Measurements from ENCODE around the gene THSD7B.

THSD7B gene

DNA sequence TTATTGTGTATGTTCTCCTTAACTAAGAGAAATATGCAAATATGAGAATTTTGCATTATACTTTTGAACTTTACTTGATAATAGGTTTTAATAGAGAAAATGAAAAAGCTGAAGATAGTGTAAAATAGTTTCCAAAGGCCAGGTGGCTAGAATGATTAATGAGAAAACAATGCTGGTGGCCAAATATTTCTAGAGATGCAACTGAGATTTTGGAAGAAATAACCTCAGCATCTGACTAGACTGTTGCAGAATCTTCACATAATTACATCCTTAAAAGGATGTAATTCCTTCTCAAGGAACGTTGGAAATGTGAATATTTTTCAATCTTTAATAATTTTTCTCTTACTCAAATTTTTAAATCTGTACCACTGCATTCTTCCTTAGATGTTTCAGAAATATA, 434.4 kb downstream of the THSD7B start:
- DNase-seq (ENCODE audit: low read depth): no peak

DNA sequence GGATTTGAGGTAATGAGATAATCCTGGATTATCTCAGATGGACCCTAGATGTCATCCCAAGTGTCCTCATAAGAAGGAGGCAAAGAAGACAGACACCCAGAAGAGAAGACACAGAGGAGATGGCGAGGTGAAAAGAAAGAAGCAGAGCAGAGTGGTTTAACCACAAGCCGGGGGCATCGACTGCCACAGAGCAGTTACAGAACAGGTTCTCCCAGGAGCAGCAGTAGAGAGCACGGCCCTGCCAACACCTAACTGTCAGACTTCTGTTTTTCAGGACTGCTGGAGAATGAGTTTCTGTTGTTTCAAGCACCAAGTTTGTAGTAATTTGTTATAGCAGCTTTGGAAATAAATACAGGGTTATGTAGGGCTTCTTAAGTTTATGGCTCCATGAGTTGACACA, 437.0 kb downstream of the THSD7B start:
- no peak for DNase-seq (ENCODE audit: low read depth)

DNA sequence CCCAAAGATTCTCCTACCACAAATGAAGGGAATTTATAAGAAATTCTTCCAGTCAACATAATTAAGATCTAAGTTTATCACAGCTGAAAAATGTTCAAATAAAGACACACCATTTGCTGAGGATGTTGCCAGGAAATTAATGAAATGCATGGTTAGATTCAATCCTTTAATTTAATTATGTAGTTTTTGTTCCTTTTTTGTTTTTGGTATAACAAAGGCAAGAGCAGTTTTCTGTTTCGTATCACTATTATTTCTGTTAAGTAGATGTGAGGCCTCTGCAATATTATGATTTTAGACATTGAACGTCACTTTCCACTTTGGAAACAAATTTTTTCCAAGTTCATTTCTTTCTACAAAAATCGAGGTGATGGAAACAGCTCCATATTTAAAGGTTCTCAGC, 440.0 kb downstream of the THSD7B start:
- DNase-seq (ENCODE audit: low read depth): no peak

DNA sequence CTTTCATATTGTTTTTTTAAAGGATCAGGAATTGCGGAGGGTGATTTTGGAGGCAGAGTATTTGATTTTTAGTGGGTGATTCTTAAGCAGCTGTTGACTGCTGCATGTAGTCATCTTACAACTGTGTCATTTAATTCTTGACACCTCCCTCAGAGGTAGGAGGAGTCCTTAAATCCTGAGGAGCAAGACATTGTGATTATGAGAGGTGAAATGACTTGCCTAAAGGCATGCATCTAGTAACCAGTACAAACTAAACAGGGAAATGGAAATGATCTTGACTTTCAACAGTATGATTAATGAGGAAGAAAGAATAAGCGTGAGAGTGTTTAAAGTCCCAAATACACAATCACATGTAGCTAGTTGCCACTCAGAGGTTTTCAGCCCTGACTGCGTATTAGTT, 440.7 kb downstream of the THSD7B start:
- DNase-seq (ENCODE audit: low read depth): no peak

DNA sequence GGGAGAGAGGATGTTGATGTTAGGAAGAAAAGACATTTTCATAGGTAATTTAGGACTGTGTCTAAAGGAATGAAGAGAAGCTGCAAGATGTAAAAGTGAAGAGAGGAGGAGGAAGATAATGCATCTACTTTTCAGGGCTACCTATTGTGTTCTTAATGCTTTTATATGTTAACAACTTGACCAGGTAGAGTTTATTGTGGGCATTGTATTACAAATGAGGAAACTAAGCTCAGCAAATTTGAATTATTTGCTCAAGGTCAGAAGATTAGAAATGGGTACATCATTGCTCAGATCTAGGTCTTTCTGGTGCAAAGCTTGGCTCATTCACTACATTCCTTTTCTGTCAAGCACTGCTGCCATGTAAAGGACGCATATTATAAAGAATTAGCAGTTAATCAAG, 441.7 kb downstream of the THSD7B start:
- no peak for DNase-seq (ENCODE audit: low read depth)

DNA sequence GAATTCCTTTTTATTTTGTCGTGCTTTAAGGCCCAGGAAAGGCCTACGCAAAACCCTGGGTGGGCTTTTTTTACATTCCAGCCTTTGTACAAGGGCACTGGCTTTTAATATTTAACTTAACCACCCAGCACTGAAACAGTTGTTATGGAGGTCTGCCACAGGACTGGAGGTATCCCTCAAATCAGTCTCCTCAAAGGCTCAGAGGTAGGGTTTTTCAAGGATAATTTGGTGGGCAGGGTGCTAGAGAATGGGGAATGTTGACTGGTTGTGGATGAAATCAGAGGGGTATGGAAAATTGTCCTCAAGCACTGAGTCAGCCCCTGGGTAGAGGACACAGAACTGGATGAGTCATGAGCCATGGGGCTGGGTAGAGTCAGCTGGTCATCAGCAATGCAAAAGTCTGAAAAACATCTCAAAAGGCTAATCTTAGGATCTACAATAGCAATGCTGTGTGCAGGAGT, 443.1 kb downstream of the THSD7B start:
- DNase-seq (ENCODE audit: low read depth): no peak

DNA sequence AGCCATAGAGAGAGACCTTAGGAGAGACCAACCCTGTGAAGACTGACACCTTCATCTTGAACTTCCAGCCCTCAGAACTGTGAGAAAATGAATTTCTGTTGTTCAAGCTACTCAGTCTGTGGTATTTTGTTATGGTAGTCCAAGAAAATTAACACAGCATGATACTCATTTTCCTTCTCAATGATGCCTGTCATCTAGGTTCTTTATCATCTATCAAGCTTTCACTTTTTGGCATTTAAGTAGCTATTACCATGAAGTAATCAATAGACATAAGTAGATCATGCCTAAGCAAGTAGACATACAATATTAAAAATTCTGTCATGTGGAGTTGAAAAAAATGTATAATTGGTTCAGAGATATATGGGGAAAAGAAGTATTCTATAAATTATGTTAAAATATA, 444.7 kb downstream of the THSD7B start:
- DNase-seq (ENCODE audit: low read depth): no peak

DNA sequence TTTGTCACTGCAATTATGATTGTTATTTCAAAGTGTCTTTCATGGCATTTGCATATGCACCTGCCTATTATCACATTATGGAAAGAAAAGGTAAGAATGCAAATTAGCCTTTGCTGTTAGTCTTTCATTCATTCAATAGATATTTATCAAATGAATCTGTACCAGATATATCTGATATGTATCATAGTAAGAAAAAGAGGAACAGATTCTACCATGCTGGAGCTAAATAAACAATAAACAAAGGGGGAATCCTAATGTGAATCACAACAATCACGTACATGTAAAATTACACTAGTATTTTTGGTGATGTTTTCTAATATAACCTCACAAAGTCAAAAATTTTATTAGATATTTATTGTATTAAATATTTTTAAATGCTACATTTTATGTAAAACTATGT, 446.4 kb downstream of the THSD7B start:
- DNase-seq (ENCODE audit: low read depth): no peak

DNA sequence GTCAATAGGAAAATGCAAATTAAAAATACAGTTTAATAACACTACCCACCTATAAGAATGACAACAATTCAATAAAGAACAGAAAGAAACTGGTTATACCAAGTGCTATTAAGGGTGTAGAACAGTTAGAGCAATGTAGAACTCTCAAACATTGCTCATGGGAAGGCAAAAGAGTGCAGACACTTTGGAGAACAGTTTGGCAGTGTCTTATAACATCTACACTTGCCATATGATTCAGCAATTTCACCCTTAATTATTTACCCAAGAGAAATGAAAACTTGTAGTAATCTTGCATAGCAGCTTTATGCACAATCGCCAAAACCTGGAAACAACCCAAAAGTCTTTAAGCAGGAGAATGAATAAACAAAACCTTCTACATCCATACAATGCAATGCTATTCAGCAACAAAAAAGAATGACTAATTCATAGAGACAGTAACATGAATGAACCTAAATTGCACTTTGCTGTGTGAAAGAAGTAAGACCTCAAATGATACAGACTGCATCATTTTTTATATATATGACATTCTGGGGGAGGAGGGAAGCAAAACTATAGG, 455.2 kb downstream of the THSD7B start:
- no peak for DNase-seq (ENCODE audit: low read depth)

DNA sequence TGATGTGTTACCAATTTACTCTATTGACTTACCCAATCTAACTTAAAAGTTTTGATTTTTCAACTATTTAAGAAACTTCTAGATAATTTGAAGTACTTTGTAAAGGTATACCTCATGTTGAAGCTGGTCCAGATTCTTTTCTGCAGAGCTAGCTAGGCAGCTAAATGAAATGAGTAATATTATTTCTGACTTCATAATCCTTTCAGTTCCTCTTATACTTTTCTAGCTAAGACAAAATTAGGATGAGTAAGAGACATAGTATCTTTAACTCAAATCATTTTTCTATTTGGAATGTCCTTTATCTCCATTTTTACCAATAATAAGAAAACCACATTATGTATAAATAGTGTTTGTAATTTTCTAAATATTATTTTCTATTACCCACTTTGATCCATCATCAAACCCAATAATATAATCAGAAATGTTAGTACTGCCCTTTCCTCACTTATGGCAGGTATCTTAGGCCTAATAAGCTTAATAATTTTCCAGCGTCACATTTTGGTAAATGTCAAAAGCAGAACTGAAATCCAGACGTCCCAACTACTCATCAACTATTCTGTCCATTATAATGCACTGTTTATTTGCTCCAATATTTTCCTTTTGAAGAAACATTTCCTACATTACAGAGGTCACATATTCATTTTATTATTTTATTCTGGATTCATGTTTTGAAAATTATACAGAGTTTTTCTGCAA, 456.6 kb downstream of the THSD7B start:
- DNase-seq (ENCODE audit: low read depth): no peak

DNA sequence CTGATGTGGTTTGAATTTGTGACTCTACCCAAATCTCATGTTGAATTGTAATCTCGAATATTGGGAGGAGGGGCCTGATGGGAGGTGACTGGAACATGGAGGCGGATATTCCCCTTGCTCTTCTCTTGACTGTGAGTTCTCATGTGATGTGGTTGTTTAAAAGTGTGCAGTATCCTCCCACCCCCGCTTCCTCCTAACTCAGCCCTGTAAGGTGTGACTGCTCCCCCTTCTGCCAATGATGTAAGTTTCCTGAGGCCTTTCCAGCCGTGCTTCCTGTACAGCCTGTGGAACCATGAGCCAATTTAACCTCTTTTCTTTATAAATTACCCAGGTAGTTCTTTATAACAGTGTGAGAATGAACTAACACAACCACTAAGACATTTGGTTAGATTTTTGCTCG, 458.4 kb downstream of the THSD7B start:
- DNase-seq (ENCODE audit: low read depth): no peak

DNA sequence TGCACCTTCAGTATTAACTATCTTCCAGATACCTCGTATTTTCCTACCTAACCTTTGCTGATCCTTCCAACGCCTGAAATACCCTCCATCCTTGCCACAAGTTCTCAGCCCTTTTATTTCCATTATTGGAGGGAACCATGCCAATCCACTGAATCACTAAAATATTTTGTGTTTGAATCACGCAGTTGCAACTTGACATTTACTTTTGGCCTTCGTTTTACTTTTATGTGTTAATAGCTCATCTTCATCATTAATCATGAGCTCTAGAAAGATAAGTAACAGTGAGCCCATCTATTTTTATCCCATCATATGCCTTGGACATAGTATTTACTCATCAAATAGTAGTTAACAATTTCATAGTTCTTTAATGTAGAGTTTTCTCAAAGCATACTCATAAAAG, 463.2 kb downstream of the THSD7B start:
- no peak for DNase-seq (ENCODE audit: low read depth)

DNA sequence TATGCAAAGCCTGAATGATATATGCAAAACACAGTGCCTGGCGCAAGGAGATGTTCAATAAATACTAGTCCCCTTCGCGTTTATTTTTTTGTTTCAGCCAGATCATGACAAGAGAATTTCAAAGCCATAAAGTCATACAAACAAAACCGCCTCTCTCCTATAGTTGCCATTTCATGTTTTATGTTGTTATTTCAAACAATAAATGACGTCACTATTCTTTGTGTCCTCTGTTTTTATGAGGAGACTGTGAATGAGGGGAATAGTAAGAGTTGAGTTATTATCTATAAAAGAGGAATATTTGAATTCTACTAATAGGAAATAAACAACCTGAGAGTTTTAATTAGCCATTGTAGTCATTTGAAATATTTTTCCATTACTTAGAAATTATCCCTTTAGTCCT, 464.5 kb downstream of the THSD7B start:
- no peak for DNase-seq (ENCODE audit: low read depth)

DNA sequence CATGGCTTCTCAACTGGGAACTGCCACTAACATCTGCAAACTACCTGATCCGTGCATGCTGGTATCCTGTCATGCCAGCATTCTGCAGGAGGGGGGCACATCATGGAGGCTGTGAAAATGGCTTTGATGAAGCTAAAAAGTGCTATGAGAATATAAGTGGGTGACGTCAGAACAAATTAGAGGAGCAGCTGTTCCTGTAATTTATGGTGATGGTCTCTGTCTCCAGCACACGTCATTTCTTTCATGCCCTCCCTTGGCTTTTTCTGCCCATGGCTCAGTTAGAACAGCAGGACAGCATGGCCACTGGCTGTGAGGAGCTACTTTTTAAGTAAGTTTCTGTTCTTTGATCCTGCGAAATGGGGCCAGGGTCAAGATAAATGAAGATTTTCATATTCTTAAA, 466.3 kb downstream of the THSD7B start:
- DNase-seq (ENCODE audit: low read depth): no peak

DNA sequence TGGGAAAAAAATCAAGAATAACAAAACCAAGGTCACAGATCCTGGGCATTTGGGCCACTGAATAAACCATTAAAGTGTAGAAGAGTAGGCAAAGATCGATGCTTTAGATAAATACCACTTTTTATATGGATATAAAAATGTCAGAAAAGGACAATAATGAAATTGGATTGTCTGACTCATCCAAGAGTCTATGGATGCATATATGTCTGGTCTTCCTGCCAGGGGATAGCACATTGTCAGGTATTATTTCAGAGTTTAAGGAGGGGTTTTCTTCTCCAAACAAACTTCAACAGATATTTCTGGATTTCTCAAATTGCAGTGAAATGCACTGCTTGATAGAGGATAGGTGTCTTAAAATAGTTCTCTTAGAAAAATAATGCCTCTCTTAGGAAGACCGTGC, 466.7 kb downstream of the THSD7B start:
- DNase-seq (ENCODE audit: low read depth): no peak

DNA sequence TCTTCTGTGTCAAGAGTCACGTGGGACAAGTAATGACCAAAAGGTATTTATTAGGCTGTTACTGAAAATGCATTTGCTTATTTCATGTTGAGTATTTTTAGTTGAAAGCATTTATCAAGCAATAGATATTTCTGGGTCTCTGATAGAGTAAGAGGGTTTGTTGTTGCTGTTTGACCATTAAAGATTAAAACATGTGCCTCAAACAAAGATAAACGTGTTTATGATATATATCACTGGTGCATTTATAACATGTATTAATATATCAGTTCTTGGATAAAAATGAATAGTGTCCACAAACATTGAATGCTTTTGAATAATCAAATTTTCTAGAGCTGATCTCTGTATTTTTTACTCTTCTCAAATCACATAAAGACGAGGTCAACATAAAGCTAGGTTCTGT, 467.7 kb downstream of the THSD7B start:
- no peak for DNase-seq (ENCODE audit: low read depth)

DNA sequence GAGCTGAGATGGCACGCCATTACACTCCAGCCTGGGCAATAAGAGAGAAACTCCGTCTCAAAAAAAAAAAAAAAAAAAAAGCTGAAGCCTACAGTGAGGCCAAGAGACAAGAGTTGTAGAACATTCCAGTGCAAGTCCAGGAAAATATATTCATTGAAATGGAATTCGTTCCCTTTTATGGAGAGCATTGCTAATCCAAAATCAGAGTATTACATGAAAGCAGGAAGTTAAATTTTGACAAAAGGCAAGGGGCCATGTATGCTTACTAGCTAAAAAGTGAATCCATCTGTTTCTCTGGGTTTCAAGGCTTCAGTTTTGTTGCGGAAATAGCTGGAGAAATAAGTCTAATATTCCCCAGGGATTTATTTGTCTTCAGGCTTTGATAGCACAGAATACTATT, 471.7 kb downstream of the THSD7B start:
- DNase-seq (ENCODE audit: low read depth): no peak

DNA sequence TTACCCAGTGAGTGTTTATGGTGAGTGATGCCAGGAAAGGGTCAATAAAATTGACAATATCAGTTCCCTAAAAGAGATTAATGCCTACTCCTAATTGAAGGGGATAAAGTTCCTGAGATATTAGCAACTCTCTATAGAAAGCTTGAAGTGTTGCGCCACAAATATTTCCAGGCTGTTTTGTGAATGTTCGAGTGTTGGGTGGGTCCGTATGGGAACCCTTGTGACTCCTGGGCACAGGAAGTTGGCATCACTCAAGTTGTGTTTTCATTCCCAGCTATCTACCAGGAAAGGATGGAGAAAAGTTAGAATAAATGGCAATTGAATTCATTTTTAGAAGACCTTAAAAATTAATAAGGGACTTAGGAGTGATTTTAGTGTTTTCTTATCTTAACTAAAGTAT, 472.7 kb downstream of the THSD7B start:
- DNase-seq (ENCODE audit: low read depth): no peak

DNA sequence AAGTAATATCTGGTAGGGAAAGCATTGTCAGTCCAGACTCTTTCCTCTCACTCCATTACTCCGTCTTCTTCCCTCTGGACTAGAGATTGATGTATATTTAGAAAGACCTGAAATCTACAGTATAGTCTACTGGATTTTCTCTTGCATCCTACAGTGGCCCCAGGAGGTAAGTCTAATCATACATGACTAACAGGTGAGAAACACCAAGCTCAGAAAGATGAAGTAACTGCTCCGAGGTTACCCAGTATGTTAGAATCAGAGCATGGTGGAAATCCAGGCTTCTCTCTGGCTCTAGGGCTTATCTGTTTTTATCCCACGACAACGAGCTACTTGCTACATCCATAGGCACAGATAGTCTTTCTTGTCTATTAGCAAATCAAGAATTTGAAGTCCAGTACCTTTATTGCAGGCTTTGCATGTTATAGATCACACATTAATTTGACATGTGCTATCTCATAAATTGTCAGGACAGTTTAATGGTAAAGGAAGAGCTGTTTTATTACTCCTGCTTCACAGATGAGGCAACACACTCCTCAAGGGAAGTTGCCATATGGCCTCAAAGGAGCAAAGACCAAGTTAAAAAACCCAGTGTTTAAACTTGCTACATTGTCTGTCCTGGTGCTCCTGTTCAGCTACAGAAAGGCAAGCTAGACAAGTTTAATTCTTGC, 484.3 kb downstream of the THSD7B start:
- no peak for DNase-seq (ENCODE audit: low read depth)

DNA sequence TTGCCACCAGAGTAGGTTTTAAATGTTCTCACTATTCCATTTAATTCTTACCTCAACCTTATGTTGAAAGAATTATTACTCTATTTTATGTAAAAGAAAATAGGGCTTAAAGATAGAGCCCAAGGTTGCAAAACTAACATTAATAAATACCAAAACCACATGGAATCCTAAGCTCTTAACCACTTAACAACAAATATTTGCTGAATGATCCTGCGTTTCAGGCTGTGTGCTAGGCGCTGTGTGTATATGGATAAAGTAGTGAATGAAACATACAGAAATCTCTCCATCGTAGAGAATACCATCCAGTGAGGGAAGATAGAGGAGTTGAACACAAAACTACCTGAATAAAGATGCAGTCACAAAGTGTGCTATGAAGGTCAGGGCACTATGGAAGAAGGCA, 485.1 kb downstream of the THSD7B start:
- DNase-seq (ENCODE audit: low read depth): no peak

DNA sequence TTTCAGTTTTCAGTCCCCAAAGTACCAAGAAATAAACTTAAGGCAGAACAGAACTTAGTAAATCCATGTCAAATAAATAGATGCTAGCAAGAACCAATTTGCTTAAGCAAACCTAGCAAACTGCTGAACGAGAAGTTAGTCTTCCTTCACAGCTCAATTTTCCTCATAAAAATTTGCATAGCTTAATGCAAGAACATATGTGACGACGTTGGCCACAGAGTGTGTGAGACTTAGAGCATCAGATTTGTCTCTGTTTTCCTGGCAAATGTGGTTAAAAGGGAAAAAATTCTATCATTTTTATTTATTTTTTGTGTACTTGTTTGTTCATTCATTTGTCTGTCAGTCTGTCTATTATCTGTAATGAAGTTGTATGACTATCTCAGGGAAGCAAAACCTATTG, 485.7 kb downstream of the THSD7B start:
- no peak for DNase-seq (ENCODE audit: low read depth)

DNA sequence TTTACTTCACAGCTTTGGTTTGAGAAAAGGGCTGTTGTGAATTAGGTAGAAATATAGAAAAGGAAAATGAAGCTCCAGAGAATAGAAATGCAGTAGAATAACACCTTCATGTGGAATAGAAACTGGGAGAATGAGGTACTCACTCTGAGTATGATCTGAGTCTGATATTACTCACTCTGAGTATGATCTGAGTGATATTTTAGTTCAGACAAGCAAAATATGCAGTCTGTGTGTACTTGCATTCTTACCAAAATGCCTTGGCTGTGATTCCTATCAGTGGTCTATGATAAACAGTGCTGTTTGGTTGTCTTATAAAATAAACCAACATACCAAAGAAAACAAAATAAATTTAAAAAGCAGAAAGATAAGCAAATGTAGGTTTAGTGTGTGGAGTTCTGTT, 487.6 kb downstream of the THSD7B start:
- DNase-seq (ENCODE audit: low read depth): no peak

DNA sequence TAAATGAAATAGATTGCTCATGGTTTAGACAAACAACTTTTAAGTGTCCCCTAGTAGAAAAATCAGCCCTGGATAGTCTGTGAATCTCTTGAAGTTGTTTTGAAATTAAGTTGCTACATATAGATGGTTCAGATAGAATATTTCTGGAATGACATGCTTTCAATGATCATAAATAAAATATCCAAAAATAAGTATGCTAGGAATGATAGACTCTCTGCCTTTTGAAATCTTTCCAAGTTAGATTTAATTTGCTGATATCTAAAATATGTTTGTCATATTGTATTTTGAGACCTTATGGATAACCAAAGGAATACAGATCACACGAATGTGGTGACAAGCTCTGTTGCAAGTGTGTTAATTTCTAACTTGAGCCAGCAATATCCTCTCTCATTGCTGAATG, 488.7 kb downstream of the THSD7B start:
- no peak for DNase-seq (ENCODE audit: low read depth)

DNA sequence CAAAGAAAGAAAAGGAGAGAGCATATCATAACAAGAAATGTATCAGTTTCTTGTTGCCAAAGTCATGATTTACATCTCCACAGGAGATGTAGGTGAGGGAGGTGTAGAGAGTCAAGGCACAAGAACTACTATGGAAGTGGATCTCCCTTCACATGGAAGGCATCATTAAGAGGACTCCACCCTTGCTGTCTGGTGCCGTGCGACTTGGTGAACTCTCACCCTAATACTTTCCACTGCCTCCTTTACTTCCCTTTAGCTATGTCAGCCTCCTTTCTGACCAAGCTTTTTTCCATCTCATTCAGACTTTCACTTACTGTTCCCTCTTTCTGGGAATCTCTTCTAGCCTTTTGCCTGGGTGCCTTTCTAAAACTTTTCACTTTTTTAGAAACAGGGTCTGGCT, 490.0 kb downstream of the THSD7B start:
- no peak for DNase-seq (ENCODE audit: low read depth)
